ENCODE data around the gene CFAP410. TPM values are rescaled to one million over a fixed set of nuclear protein-coding genes. Genes with fewer than 3 reads are reported as not detected.

Gene CFAP410
- total RNA-seq, 3 donors from 2014 or later (not counting 1 experiment from before 2014, with no cell fraction given), result 43.6 to 47.4 (median 46.7) TPM

DNA sequence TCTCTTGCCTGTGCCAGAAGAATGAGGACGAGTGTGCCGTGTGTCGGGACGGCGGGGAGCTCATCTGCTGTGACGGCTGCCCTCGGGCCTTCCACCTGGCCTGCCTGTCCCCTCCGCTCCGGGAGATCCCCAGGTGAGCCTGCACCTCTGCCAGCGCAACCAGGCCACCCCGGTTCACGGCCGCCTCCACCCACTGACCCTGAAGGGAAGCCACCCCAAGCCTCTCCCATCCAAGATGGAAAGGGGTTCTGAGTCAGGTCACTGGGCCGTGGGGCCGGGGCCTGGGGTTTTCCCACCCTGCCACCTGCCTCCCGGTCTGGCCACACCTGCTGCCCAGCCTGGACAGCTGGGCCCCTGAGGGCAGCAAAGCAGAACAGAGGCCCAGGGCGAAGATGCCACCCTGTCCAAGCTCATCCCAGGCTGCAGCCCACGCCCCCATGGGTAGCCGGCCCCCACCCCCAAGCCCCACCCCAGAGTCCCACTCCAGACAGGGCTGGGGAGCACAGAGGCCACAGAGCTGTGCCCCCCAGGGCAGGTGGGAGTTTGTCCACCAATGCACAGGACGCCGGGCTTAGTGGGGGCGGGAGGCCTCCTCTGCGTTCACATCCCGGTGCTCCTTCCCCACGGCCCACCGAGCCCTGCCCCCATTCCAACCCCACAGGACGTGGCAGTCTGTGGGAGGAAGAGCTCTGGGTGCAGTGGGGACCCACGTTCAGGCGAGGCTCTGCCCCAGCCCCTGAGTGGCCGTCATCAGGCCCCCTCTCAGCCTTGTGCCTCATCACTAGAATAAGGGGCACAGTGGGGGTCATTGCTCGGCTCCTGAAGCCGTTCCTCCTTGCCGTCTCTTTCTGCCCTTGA is 47.9 kb downstream of the CFAP410 start:
- no peaks in the 10 kb centered on the region for H3K9me3 ChIP-seq (ENCODE audit: control insufficient read depth, insufficient read depth, low read length)
- ATAC-seq (no peak), DNase-seq (no peak)
- Mint-ChIP-seq H3K27ac (no peak overlapping the region), H3K9me3 (no peaks in the 10 kb centered on the region), H3K36me3 (no peaks in the 10 kb centered on the region), H3K4me3 (no peak overlapping the region), H3K27me3 (ENCODE audit: low read depth in 2 of 2) (peaks cover 0 to 3% of the 10 kb centered on the region in 2 donors), H3K4me1 (peaks cover 0 to 6% of the 10 kb centered on the region in 2 donors)
- TF ChIP-seq, protein P1, sequence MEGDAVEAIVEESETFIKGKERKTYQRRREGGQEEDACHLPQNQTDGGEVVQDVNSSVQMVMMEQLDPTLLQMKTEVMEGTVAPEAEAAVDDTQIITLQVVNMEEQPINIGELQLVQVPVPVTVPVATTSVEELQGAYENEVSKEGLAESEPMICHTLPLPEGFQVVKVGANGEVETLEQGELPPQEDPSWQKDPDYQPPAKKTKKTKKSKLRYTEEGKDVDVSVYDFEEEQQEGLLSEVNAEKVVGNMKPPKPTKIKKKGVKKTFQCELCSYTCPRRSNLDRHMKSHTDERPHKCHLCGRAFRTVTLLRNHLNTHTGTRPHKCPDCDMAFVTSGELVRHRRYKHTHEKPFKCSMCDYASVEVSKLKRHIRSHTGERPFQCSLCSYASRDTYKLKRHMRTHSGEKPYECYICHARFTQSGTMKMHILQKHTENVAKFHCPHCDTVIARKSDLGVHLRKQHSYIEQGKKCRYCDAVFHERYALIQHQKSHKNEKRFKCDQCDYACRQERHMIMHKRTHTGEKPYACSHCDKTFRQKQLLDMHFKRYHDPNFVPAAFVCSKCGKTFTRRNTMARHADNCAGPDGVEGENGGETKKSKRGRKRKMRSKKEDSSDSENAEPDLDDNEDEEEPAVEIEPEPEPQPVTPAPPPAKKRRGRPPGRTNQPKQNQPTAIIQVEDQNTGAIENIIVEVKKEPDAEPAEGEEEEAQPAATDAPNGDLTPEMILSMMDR (IDR thresholded peaks at IDR 0.05), result no peak
- H3K4me3 ChIP-seq (ENCODE audit: low read length), result no peak overlapping the region
- no peaks in the 10 kb centered on the region for H3K27me3 ChIP-seq (ENCODE audit: control insufficient read depth, insufficient read depth, low read length)
- H3K36me3 ChIP-seq (ENCODE audit: control insufficient read depth, insufficient read depth, low read length), result no peaks in the 10 kb centered on the region
- peaks cover 24% of the 10 kb centered on the region for H3K4me1 ChIP-seq (ENCODE audit: control insufficient read depth, insufficient read depth, low read length)
- intact Hi-C loops (cut with micrococcal nuclease), result no loop called here
- no peak overlapping the region for H3K27ac ChIP-seq (ENCODE audit: low read length)
- 81% methylated on average over 32 of the region's 33 CpGs for WGBS (ENCODE audit: insufficient coverage)

DNA sequence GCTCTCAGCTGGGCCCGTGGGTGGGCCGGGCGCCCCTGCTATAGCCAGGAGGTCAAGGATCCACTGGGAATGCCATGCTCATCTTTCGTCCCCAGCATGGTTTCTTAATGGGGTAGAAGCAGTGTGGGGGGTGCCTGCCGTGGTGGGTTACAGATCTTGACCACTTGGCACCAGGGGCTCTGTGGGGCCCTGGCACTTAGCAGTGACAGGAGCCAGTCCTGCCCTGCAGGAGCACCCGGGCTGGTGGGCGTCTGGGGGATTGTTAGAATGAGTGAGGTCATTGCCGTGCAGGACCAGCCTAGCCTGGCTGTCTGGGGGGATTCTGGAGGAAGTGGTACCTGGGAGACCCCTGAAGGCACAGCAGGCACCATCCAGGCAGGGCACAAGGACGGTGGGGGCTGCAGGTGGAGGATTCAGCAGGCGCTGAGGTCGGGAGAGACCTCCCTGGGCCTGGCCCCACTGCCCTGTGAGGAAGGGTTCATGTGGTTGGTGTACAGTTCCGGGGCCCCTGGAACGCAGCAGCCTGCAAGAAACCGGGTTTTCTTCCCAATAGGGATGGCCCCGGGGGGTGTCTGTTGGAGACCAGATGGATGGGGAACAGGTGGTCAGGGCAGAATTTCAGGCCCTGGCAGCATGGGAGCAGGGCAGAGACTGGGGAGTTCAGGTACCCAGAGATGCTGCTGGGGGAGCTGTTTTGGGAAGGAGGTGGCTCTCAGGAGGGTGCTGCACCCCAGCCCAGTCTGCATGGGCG is 48.7 kb downstream of the CFAP410 start:
- H3K27me3 ChIP-seq (ENCODE audit: control insufficient read depth, insufficient read depth, low read length), result no peaks in the 10 kb centered on the region
- peaks cover 0 to 6% of the 10 kb centered on the region in 2 donors for H3K4me1 Mint-ChIP-seq
- no peaks in the 10 kb centered on the region for H3K9me3 ChIP-seq (ENCODE audit: control insufficient read depth, insufficient read depth, low read length)
- H3K27ac ChIP-seq (ENCODE audit: low read length), result no peak overlapping the region
- intact Hi-C loops (cut with micrococcal nuclease), result no loop called here
- no peaks in the 10 kb centered on the region for H3K36me3 ChIP-seq (ENCODE audit: control insufficient read depth, insufficient read depth, low read length)
- peaks cover 0 to 3% of the 10 kb centered on the region in 2 donors for H3K27me3 Mint-ChIP-seq (ENCODE audit: low read depth in 2 of 2)
- ATAC-seq (no peak), DNase-seq (no peak)
- H3K4me3 ChIP-seq (ENCODE audit: low read length), result no peak overlapping the region
- H3K27ac Mint-ChIP-seq, result no peak overlapping the region
- WGBS (ENCODE audit: insufficient coverage), result 90% methylated on average over 16 of the region's 16 CpGs
- H3K4me1 ChIP-seq (ENCODE audit: control insufficient read depth, insufficient read depth, low read length), result peaks cover 18% of the 10 kb centered on the region
- H3K9me3 Mint-ChIP-seq, result no peaks in the 10 kb centered on the region
- H3K4me3 Mint-ChIP-seq, result no peak overlapping the region
- TF ChIP-seq, protein P1 (IDR thresholded peaks at IDR 0.05), result no peak
- H3K36me3 Mint-ChIP-seq, result no peaks in the 10 kb centered on the region

DNA sequence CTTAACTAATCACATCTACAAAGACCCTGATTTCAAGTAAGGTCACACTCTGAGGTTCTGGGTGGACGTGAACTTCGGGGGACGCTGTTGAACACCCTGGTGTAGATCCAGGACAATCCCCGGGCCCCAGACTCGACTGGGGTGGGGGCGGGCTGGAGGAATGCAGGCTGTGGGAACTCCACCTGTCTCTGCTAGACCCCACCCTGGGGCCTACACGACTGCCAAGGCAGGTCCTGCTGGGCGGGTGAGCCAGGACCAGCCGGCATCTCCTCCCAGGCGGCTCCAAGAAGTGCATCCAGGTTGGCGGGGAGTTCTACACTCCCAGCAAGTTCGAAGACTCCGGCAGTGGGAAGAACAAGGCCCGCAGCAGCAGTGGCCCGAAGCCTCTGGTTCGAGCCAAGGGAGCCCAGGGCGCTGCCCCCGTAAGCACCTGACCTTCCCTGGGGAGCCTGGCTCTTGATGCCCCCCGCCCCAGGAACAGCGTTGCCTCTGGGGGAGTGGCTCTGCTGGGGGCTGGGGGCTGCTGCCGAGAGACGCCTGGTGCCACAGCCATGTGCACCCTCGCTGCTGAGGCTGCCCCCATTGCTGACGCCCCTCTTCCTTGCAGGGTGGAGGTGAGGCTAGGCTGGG is 49.7 kb downstream of the CFAP410 start:
- H3K9me3 Mint-ChIP-seq, result no peaks in the 10 kb centered on the region
- peaks cover 8% of the 10 kb centered on the region for H3K4me1 ChIP-seq (ENCODE audit: control insufficient read depth, insufficient read depth, low read length)
- peaks cover 0 to 3% of the 10 kb centered on the region in 2 donors for H3K27me3 Mint-ChIP-seq (ENCODE audit: low read depth in 2 of 2)
- no peaks in the 10 kb centered on the region for H3K36me3 ChIP-seq (ENCODE audit: control insufficient read depth, insufficient read depth, low read length)
- DNase-seq (no peak), ATAC-seq (no peak)
- no peaks in the 10 kb centered on the region for H3K4me1 Mint-ChIP-seq
- H3K27ac ChIP-seq (ENCODE audit: low read length), result no peak overlapping the region
- H3K4me3 Mint-ChIP-seq, result no peak overlapping the region
- no peaks in the 10 kb centered on the region for H3K36me3 Mint-ChIP-seq
- TF ChIP-seq, protein P1 (IDR thresholded peaks at IDR 0.05), result no peak
- no peak overlapping the region for H3K4me3 ChIP-seq (ENCODE audit: low read length)
- no peak overlapping the region for H3K27ac Mint-ChIP-seq
- 93% methylated on average over 24 of the region's 24 CpGs for WGBS (ENCODE audit: insufficient coverage)
- H3K27me3 ChIP-seq (ENCODE audit: control insufficient read depth, insufficient read depth, low read length), result no peaks in the 10 kb centered on the region
- intact Hi-C loops (cut with micrococcal nuclease), result no loop called here
- no peaks in the 10 kb centered on the region for H3K9me3 ChIP-seq (ENCODE audit: control insufficient read depth, insufficient read depth, low read length)
